Right lobe of liver (tissue), 6 donors: Measurements from ENCODE around the gene C1orf52. TPM values are rescaled to one million over a fixed set of nuclear protein-coding genes. Genes with fewer than 3 reads are reported as not detected.

Source experiments
- ATAC-seq, 4 donors: fragments of 200-7000 bp; cut with Tn5 transposase; one replicate each; pipeline ENCODE4 v1.9.1; 2020; ENCODE audit warnings: mild to moderate bottlenecking in 4 of 4, moderate library complexity in 4 of 4
- DNase-seq, 3 donors: peaks; one replicate each; pipeline ENCODE4 v3.0.0-alpha.2; 2020
- H3K27ac ChIP-seq, 3 donors: fragments of 200-600 bp; one replicate each; pipeline ENCODE4 v1.8.0; 2022
- H3K27me3 ChIP-seq, 2 donors: fragments of 200-600 bp; one replicate each; pipeline ENCODE4 v1.8.0; 2022
- H3K36me3 ChIP-seq, 4 donors: fragments of 200-600 bp; sonication (generic) in 1 of 4; one replicate each; pipeline versions ENCODE4 v1.5.1 to v1.8.0; 2017 to 2022; ENCODE audit warnings: control low read depth in 1 of 4
- H3K4me1 ChIP-seq, 4 donors: fragments of 200-600 bp; sonication (generic) in 1 of 4; one replicate each; pipeline versions ENCODE4 v1.5.1 to v1.8.0; 2017 to 2022; ENCODE audit warnings: control low read depth in 1 of 4
- H3K4me3 ChIP-seq, 3 donors: fragments of 200-600 bp; one replicate each; pipeline ENCODE4 v1.8.0; 2022
- H3K9me3 ChIP-seq, 4 donors: fragments of 200-600 bp; sonication (generic) in 1 of 4; one replicate each; pipeline versions ENCODE4 v1.5.1 to v1.8.0; 2017 to 2022; ENCODE audit warnings: control low read depth in 1 of 4
- POLR2A ChIP-seq: fragments of 450-650 bp; IDR thresholded peaks from one replicate; pipeline ENCODE4 v1.6.1; 2017; ENCODE audit warnings: antibody characterized with exemption, mild to moderate bottlenecking
- WGBS: methylation state at CpG from one replicate; pipeline ENCODE4 v1.1.6; 2018; ENCODE audit warnings: low coverage, low lambda C conversion rate; ENCODE audit not compliant: insufficient coverage; ENCODE audit errors: missing lambda C conversion rate; 5-methylcytosine and 5-hydroxymethylcytosine counted together
- intact Hi-C, 2 donors: fragments of 100-400 bp; cut with DNase I; formaldehyde crosslinking; loops; one replicate each; pipeline versions ENCODE4 v1.11.2 to v1.14.1; 2022
- total RNA-seq, 6 experiments: library from RNA; depleted of rRNA in 2 of 6; stranded (reverse); fragments of >200 nt in 2 of 6; fragmentation: NEBNext Ultra II Directional in 3 of 6; extraction: Animal tissue kit (Norgen Biotek cat#: 25700) in 3 of 6; gene quantifications; one replicate each; pipeline versions ENCODE4 v1.1.0 to v1.2.4, GENCODE V29; 2016 to 2023
- TF ChIP-seq, protein P1 (sequence below), 4 donors: fragments of 200-600 bp in 3 of 4; fragments of 450-650 bp in 1 of 4; IDR thresholded peaks; one replicate each; pipeline versions ENCODE4 v1.5.1 to v1.8.0; 2016 to 2022; ENCODE audit warnings: antibody characterized with exemption in 4 of 4, mild to moderate bottlenecking in 2 of 4
- donor health status: DM: no; HTN: yes; CAD: no.
- donor health status: DM: no; HTN: no; CAD: no.
- donor health status: DM: no; HTN: no; CAD: no.
- donor health status: DM: no; HTN: yes; CAD: no.
- donor health status: DM: no; HTN: yes; CAD: no.

C1orf52 gene
- total RNA-seq, 6 experiments from 2014 or later = 4.7 to 8.0 (median 6.7) TPM

DNA sequence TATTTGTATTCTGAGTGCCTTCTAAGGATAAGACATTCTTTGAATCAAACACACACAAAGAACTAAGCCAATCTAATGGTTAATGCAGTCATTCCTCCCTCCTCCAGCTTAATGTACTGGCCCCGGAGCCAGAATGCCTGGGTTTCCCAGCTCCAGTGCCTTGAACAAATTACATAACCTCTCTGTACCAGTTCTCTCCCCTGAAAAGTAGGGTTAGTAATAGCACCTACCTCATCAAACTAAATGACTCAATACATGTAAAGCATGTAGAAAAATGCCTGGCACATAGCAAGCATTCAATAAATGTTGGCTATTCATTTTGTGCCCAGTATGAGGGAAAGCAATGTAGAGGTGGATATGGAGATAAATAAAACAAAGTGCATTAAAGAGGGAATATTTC lies 14.0 kb downstream of the C1orf52 start:
- ATAC-seq (no peak), DNase-seq (no peak)
- TF ChIP-seq, protein P1, sequence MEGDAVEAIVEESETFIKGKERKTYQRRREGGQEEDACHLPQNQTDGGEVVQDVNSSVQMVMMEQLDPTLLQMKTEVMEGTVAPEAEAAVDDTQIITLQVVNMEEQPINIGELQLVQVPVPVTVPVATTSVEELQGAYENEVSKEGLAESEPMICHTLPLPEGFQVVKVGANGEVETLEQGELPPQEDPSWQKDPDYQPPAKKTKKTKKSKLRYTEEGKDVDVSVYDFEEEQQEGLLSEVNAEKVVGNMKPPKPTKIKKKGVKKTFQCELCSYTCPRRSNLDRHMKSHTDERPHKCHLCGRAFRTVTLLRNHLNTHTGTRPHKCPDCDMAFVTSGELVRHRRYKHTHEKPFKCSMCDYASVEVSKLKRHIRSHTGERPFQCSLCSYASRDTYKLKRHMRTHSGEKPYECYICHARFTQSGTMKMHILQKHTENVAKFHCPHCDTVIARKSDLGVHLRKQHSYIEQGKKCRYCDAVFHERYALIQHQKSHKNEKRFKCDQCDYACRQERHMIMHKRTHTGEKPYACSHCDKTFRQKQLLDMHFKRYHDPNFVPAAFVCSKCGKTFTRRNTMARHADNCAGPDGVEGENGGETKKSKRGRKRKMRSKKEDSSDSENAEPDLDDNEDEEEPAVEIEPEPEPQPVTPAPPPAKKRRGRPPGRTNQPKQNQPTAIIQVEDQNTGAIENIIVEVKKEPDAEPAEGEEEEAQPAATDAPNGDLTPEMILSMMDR (IDR thresholded peaks at IDR 0.05) = no peak
- TF ChIP-seq POLR2A = no peak
- Histone ChIP-seq H3K27ac (no peak overlapping the region), H3K4me3 (no peak overlapping the region), H3K4me1 (no peaks in the 10 kb centered on the region), H3K36me3 (no peaks in the 10 kb centered on the region), H3K27me3 (no peaks in the 10 kb centered on the region), H3K9me3 (no peaks in the 10 kb centered on the region)
- WGBS = no CpG with 5 or more reads among the region's 1 CpG
- intact Hi-C loops = no loop called here

GRCh38 chr1:85244271-85245061 lies 15.0 kb downstream of the C1orf52 start:
- H3K27ac ChIP-seq = no peak overlapping the region
- no peak overlapping the region for H3K4me3 ChIP-seq
- ATAC-seq (no peak), DNase-seq (no peak)
- H3K27me3 ChIP-seq = no peaks in the 10 kb centered on the region
- intact Hi-C loops = no loop called here
- H3K36me3 ChIP-seq = no peaks in the 10 kb centered on the region
- 62% methylated on average over 3 of the region's 4 CpGs for WGBS
- no peaks in the 10 kb centered on the region for H3K4me1 ChIP-seq
- H3K9me3 ChIP-seq = no peaks in the 10 kb centered on the region
- TF ChIP-seq POLR2A = no peak
- TF ChIP-seq, protein P1 (IDR thresholded peaks at IDR 0.05) = no peak

DNA sequence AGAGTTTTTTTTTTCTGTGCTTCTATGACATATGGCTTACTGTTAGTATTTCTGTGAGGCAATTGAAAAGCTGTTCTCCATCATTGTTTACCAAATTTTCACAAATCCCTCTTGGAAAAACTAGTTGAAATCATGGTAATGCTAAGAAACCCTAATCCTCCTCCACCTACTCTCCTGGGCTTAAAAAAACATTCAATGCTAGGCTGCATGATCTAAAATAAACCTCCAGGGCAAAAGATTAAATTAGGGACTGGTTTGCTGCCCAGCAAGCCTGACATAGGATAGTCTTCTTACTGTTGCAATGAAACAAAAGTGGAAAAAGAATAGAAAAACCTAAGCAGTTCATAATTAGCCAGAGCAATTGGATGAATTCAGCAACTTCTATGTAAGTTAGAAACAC lies 16.1 kb downstream of the C1orf52 start:
- DNase-seq (no peak), ATAC-seq (no peak)
- no peak overlapping the region for H3K4me3 ChIP-seq
- TF ChIP-seq, protein P1 (IDR thresholded peaks at IDR 0.05) = no peak
- no peak for TF ChIP-seq POLR2A
- no peak overlapping the region for H3K27ac ChIP-seq
- no peaks in the 10 kb centered on the region for H3K36me3 ChIP-seq
- H3K27me3 ChIP-seq = no peaks in the 10 kb centered on the region
- H3K9me3 ChIP-seq = no peaks in the 10 kb centered on the region
- no peaks in the 10 kb centered on the region for H3K4me1 ChIP-seq
- intact Hi-C loops = no loop called here

GRCh38 chr1:85240643-85241042 lies 18.8 kb downstream of the C1orf52 start:
- Histone ChIP-seq H3K9me3 (no peaks in the 10 kb centered on the region), H3K27me3 (no peaks in the 10 kb centered on the region), H3K36me3 (no peaks in the 10 kb centered on the region), H3K4me3 (no peak overlapping the region), H3K27ac (no peak overlapping the region), H3K4me1 (no peaks in the 10 kb centered on the region)
- TF ChIP-seq, protein P1 (IDR thresholded peaks at IDR 0.05) = no peak
- no peak for TF ChIP-seq POLR2A
- intact Hi-C loops = no loop called here
- DNase-seq (no peak), ATAC-seq (no peak)
- WGBS = 37% methylated on average over 1 of the region's 1 CpG
